Panc1 (cell line): Measurements from ENCODE around the gene CNTNAP1. TPM values are rescaled to one million over a fixed set of nuclear protein-coding genes. Genes with fewer than 3 reads are reported as not detected.

ENCODE experiments used
- ATAC-seq: fragments of 200-7000 bp; cut with Tn5 transposase; 2 replicates; pipeline ENCODE4 v1.9.1; 2020; ENCODE audit warnings: mild to moderate bottlenecking, moderate library complexity
- BruUV-seq: library from RNA; stranded (reverse); fragments of 400-500 nt; replicated peaks from 2 replicates; lab custom pipeline; 2021; lab: Mats Ljungman, UMichigan
- CTCF ChIA-PET: fragments of 300-600 bp; sonication (Branson Sonifier 250); formaldehyde crosslinking; loops from one replicate; lab custom pipeline; 2022; ENCODE audit warnings: antibody characterized with exemption; lab: Charles Lee
- POLR2A ChIA-PET: fragments of 300-600 bp; sonication (Branson Sonifier 250); formaldehyde crosslinking; loops from one replicate; lab custom pipeline; 2022; ENCODE audit warnings: antibody characterized with exemption; lab: Charles Lee
- DNase-seq: peaks from one replicate; pipeline ENCODE4 v3.0.0-alpha.2; 2010; ENCODE audit warnings: low read depth, low spot score
- H3K27ac ChIP-seq: 2 replicates; pipeline ENCODE4 v1.5.1; 2011; ENCODE audit warnings: mild to moderate bottlenecking, low read length, inconsistent platforms
- H3K27me3 ChIP-seq: fragments of 200-500 bp; sonication (Bioruptor generic); 2 replicates; pipeline ENCODE4 v1.6.0; 2014; ENCODE audit warnings: low read length, inconsistent platforms; ENCODE audit not compliant: control insufficient read depth, insufficient read depth
- H3K36me3 ChIP-seq: fragments of 200-500 bp; sonication (Bioruptor generic); 2 replicates; pipeline ENCODE4 v1.5.1; 2014; ENCODE audit warnings: inconsistent platforms, mild to moderate bottlenecking, low read length, moderate library complexity; ENCODE audit not compliant: control insufficient read depth, insufficient read depth
- H3K4me1 ChIP-seq: 2 replicates; pipeline ENCODE4 v1.5.1; 2011; ENCODE audit warnings: inconsistent platforms, mild to moderate bottlenecking, low read length, moderate library complexity; ENCODE audit not compliant: control insufficient read depth, insufficient read depth
- H3K4me3 ChIP-seq, 2 experiments: 2 replicates each; pipeline ENCODE4 v1.5.1; 2011 to 2012; ENCODE audit warnings: low read depth in 2 of 2, low read length in 2 of 2, mild to moderate bottlenecking in 2 of 2, inconsistent platforms in 1 of 2, moderate library complexity in 1 of 2
- H3K9me3 ChIP-seq: fragments of 200-500 bp; sonication (Bioruptor generic); 2 replicates; pipeline ENCODE4 v1.5.1; 2014; ENCODE audit warnings: low read depth, mild to moderate bottlenecking, inconsistent platforms, low read length, moderate library complexity; ENCODE audit not compliant: control insufficient read depth, insufficient read depth
- CTCF ChIP-seq: fragments of 450-650 bp; IDR thresholded peaks from 2 replicates; pipeline ENCODE4 v1.5.1; 2017; ENCODE audit warnings: mild to moderate bottlenecking
- POLR2AphosphoS5 ChIP-seq: IDR thresholded peaks from 2 replicates; pipeline ENCODE4 v1.6.1; 2012; ENCODE audit warnings: mild to moderate bottlenecking, low read depth, low read length, moderate library complexity
- REST ChIP-seq, 2 experiments: IDR thresholded peaks; 2 replicates each; pipeline ENCODE4 v1.6.1; 2011 to 2012; ENCODE audit warnings: low read depth in 2 of 2, control low read depth in 1 of 2, low read length in 1 of 2, mild to moderate bottlenecking in 1 of 2, moderate library complexity in 1 of 2; ENCODE audit not compliant: insufficient read depth in 1 of 2
- SIN3A ChIP-seq: IDR thresholded peaks from 2 replicates; pipeline ENCODE4 v1.6.1; 2012; ENCODE audit warnings: low read depth, mild to moderate bottlenecking, low read length, moderate library complexity, borderline replicate concordance; ENCODE audit not compliant: insufficient read depth
- TCF7L2 ChIP-seq: IDR thresholded peaks from 2 replicates; pipeline ENCODE4 v1.6.1; 2011; ENCODE audit warnings: mild to moderate bottlenecking, low read depth, low read length, inconsistent platforms
- in situ Hi-C: cut with HindIII; loops from 2 replicates; pipeline ENCODE4 v1.10.0; 2016; ENCODE audit warnings: low sequenced_read_pairs, low pct_unique_long_range_greater_than_20kb
- intact Hi-C: fragments of 100-400 bp; cut with micrococcal nuclease; formaldehyde crosslinking; loops from one replicate; pipeline ENCODE4 v1.10.0; 2022; ENCODE audit not compliant: unreplicated experiment
- total RNA-seq: library from RNA; stranded (reverse); gene quantifications from one replicate; pipeline ENCODE4 v1.2.1, GENCODE V29; 2021; ENCODE audit not compliant: unreplicated experiment

Gene CNTNAP1
- total RNA-seq, 1 experiment from 2014 or later, result 20.4 TPM

GRCh38 chr17:42691021-42691545, 8.8 kb downstream of the CNTNAP1 start:
- BruUV-seq, result no TSS peak
- POLR2A ChIA-PET, result no interaction called here
- Histone ChIP-seq H3K27ac (no peak overlapping the region), H3K4me3 (no peak overlapping the region), H3K9me3 (no peaks in the 10 kb centered on the region), H3K36me3 (no peaks in the 10 kb centered on the region), H3K27me3 (no peaks in the 10 kb centered on the region), H3K4me1 (no peaks in the 10 kb centered on the region)
- DNase-seq, result no peak
- ATAC-seq, result 0 out of 2 replicates have a peak, but pooled peaks have one; percentile 21
- TF ChIP-seq REST (IDR thresholded peaks at IDR 0.05; ENCODE audit: insufficient read depth in 1 of 2, low read depth in 2 of 2, low read length in 1 of 2) (no peak), TCF7L2 (no peak), SIN3A (no peak), POLR2AphosphoS5 (no peak), CTCF (no peak)
- CTCF ChIA-PET, result no interaction called here
- intact Hi-C loops, result no loop called here
- in situ Hi-C loops, result no loop called here

GRCh38 chr17:42692489-42692888, 10.2 kb downstream of the CNTNAP1 start:
- no peaks in the 10 kb centered on the region for H3K9me3 ChIP-seq
- TF ChIP-seq TCF7L2 (no peak), POLR2AphosphoS5 (no peak), SIN3A (no peak), REST (IDR thresholded peaks at IDR 0.05; ENCODE audit: insufficient read depth in 1 of 2, low read depth in 2 of 2, low read length in 1 of 2) (no peak), CTCF (no peak)

More at GRCh38 chr17:42692489-42692888, 10.2 kb downstream of the CNTNAP1 start:
- in situ Hi-C loops, result no loop called here
- BruUV-seq, result TSS peak; percentile 74
- ATAC-seq (no peak; the same call in 1 of the 2 replicates), DNase-seq (no peak)
- Histone ChIP-seq H3K36me3 (no peaks in the 10 kb centered on the region), H3K4me1 (no peaks in the 10 kb centered on the region), H3K27me3 (no peaks in the 10 kb centered on the region), H3K27ac (no peak overlapping the region), H3K4me3 (no peak overlapping the region)
- ChIA-PET POLR2A (no interaction called here), CTCF (no interaction called here)
- intact Hi-C loops, result no loop called here
